Measurements from ENCODE around the gene SERPINB7. TPM values are rescaled to one million over a fixed set of nuclear protein-coding genes. Genes with fewer than 3 reads are reported as not detected.

Gene SERPINB7, protein sequence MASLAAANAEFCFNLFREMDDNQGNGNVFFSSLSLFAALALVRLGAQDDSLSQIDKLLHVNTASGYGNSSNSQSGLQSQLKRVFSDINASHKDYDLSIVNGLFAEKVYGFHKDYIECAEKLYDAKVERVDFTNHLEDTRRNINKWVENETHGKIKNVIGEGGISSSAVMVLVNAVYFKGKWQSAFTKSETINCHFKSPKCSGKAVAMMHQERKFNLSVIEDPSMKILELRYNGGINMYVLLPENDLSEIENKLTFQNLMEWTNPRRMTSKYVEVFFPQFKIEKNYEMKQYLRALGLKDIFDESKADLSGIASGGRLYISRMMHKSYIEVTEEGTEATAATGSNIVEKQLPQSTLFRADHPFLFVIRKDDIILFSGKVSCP
- not detected in 2 replicates for total RNA-seq (2013; cell fraction: nucleolus; rRNA removed)
- not detected in 2 replicates for total RNA-seq (2014; rRNA removed)
- total RNA-seq (2014; rRNA removed; fragmentation: Illumina TruSeq; extraction: Trizol): not detected in 2 replicates
- total RNA-seq (2021): not detected in 2 replicates
- polyA plus RNA-seq (2011; ENCODE audit: low read depth): not detected
- polyA plus RNA-seq (2011; rRNA removed): not detected in 2 replicates
- not detected in 2 replicates for polyA plus RNA-seq (2011; cell fraction: cytosol; rRNA removed)
- not detected in 2 replicates for polyA plus RNA-seq (2011; cell fraction: nucleus; rRNA removed)
- polyA plus RNA-seq (2012): not detected in 2 replicates
- not detected in 2 replicates for polyA plus RNA-seq (2014; fragmentation: Illumina TruSeq; extraction: Trizol)
- polyA plus RNA-seq (2014; fragmentation: Nextera tagmentation; extraction: Ambion mirVana): not detected
- not detected in 2 replicates for polyA plus RNA-seq (2014; rRNA removed)
- not detected for polyA plus RNA-seq (2016; fragmentation: Nextera tagmentation; extraction: Ambion mirVana)
- polyA minus RNA-seq (2011; rRNA and poly(A)+ RNA removed): not detected in 2 replicates
- polyA minus RNA-seq (2011; cell fraction: cytosol; rRNA and poly(A)+ RNA removed): not detected in 2 replicates
- polyA minus RNA-seq (2011; cell fraction: nucleus; rRNA and poly(A)+ RNA removed): not detected in 2 replicates
- percentile 2 among the genes with signal in this experiment for Bru-seq, nascent RNA
- BruChase-seq, experiment 1, labeled RNA remaining after a 6-hour chase: not detected
- BruChase-seq, experiment 2, labeled RNA remaining after a 2-hour chase: not detected
- long read RNA-seq, experiment 1: 0 reads
- long read RNA-seq, experiment 2: 0 reads

DNA sequence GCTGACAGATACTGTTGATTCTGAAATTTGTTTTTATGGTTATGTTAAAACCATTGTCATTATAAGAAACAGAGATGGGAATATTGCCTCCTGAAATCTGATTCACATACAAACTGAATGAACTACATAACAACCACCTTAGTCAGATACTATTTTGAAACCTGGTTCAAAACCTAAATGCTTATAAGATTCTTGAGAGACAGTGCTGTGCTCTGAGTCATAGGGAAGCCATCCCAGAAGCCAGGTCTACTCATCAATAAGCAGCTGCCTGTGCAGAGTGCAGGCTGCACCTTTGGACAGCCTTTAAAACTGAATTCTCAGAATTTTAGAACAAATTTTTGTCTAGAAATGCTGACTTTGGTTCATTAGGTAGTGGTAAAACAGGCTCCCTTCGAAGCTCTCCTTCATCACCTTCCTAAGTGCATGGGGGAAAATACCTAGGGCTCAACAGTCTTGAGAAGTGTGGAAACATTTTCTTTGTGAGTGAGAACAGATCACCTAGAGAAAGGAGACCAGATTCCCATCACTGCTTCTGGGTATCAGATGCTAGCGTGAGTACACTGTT, at the start of gene SERPINB7:
TSS of gene SERPINB7 (plus strand) at position 253 of the 565 bp plus-strand sequence. CDS start 6,955 bp downstream, outside the sequence.
- in situ Hi-C loops (cut with MboI) (no loop called here), intact Hi-C loops (cut with micrococcal nuclease; ENCODE audit: unreplicated experiment) (no loop called here)
- no peaks in the 10 kb centered on the region for H3K79me2 ChIP-seq (ENCODE audit: control insufficient read depth, insufficient read depth, low read length)
- SMC1A ChIA-PET (ENCODE audit: uncharacterized antibody, unreplicated experiment): interaction anchor here (1.1 kb wide), 1 partner anchor 8 kb away, joined by 3 read pairs; no protein-coding TSS in a partner anchor
- POLR2A ChIA-PET: no interaction called here
- TF ChIP-seq ZBED1 (IDR thresholded peaks at IDR 0.05; ENCODE audit: borderline replicate concordance): no peak
- TF ChIP-seq SPI1 (IDR thresholded peaks at IDR 0.05; ENCODE audit: borderline replicate concordance, insufficient read depth, low read depth, low read length): no peak
- TF ChIP-seq SIX5 (IDR thresholded peaks at IDR 0.05; ENCODE audit: low read depth, low read length, severe bottlenecking): no peak
- TF ChIP-seq MYC (IDR thresholded peaks at IDR 0.05; ENCODE audit: insufficient read depth, insufficient read length, insufficient replicate concordance, low read length, severe bottlenecking): no peak
- no peak for TF ChIP-seq HDAC6 (IDR thresholded peaks at IDR 0.05; ENCODE audit: unreplicated experiment)
- no peak for TF ChIP-seq GATAD2B (conservative IDR thresholded peaks at IDR 0.05; ENCODE audit: low read depth)
- TF ChIP-seq, protein P1, sequence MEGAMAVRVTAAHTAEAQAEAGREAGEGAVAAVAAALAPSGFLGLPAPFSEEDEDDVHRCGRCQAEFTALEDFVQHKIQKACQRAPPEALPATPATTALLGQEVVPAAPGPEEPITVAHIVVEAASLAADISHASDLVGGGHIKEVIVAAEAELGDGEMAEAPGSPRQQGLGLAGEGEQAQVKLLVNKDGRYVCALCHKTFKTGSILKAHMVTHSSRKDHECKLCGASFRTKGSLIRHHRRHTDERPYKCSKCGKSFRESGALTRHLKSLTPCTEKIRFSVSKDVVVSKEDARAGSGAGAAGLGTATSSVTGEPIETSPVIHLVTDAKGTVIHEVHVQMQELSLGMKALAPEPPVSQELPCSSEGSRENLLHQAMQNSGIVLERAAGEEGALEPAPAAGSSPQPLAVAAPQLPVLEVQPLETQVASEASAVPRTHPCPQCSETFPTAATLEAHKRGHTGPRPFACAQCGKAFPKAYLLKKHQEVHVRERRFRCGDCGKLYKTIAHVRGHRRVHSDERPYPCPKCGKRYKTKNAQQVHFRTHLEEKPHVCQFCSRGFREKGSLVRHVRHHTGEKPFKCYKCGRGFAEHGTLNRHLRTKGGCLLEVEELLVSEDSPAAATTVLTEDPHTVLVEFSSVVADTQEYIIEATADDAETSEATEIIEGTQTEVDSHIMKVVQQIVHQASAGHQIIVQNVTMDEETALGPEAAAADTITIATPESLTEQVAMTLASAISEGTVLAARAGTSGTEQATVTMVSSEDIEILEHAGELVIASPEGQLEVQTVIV (IDR thresholded peaks at IDR 0.05; ENCODE audit: borderline replicate concordance, partially characterized antibody): no peak
- no peak for TF ChIP-seq ZNF207 (IDR thresholded peaks at IDR 0.05; ENCODE audit: borderline replicate concordance)
- no peak for TF ChIP-seq BHLHE40 (IDR thresholded peaks at IDR 0.05; ENCODE audit: borderline replicate concordance in 1 of 2, low read depth in 2 of 2, low read length in 1 of 2)
- no peaks in the 10 kb centered on the region for H3K27me3 ChIP-seq (replicated peaks in 1 of 2; ENCODE audit: control insufficient read depth in 2 of 2, insufficient read depth in 2 of 2, low read length in 1 of 2)
- no peaks in the 10 kb centered on the region for H3K36me3 ChIP-seq (ENCODE audit: control insufficient read depth in 2 of 2, insufficient read depth in 2 of 2, low read length in 1 of 2)
- no TSS peak for BruUV-seq (replicated peaks)
- H3K27ac ChIP-seq (ENCODE audit: control insufficient read depth, insufficient read depth): no peak within 1 kb of the TSS
- no peak within 1 kb of the TSS for H3K4me2 ChIP-seq (ENCODE audit: control insufficient read depth, insufficient read depth)
- no peaks in the 10 kb centered on the region for H3K9me3 ChIP-seq (replicated peaks; ENCODE audit: control insufficient read depth, insufficient read depth, low read length)
- no peak within 1 kb of the TSS for H2AFZ ChIP-seq (ENCODE audit: control insufficient read depth, low read depth, low read length)
- FAIRE-seq (no peak), ATAC-seq (no peak), DNase-seq (ENCODE audit: low read depth, low spot score) (no peak)
- WGBS (ENCODE audit: insufficient coverage, insufficient replicate concordance, low lambda C conversion rate, missing lambda C conversion rate): 39% methylated on average over 2 of the region's 2 CpGs
- H4K20me1 ChIP-seq (ENCODE audit: control insufficient read depth, insufficient read depth): no peaks in the 10 kb centered on the region
- no peak within 1 kb of the TSS for H3K9ac ChIP-seq (ENCODE audit: control insufficient read depth, insufficient read depth, low read length)
- no peak within 1 kb of the TSS for H3K4me3 ChIP-seq
- RAD21 ChIA-PET (ENCODE audit: unreplicated experiment): no interaction called here
- H3K4me1 ChIP-seq (ENCODE audit: control insufficient read depth, insufficient read depth, low read length): no peaks in the 10 kb centered on the region
- CTCF ChIA-PET: no interaction called here
